Rectal smooth muscle tissue (tissue), 1 donor: ENCODE results near the gene ZNF516.

Experiments used
- H3K27ac ChIP-seq: one replicate; pipeline ENCODE4 v1.7.0; 2013; ENCODE audit warnings: low read depth, low read length, inconsistent platforms
- H3K27me3 ChIP-seq: one replicate; pipeline ENCODE4 v1.7.0; 2013; ENCODE audit warnings: low read length; ENCODE audit not compliant: control insufficient read depth, insufficient read depth
- H3K36me3 ChIP-seq: one replicate; pipeline ENCODE4 v1.7.0; 2013; ENCODE audit warnings: low read length; ENCODE audit not compliant: control insufficient read depth, insufficient read depth
- H3K4me1 ChIP-seq: one replicate; pipeline ENCODE4 v1.7.0; 2013; ENCODE audit warnings: low read length; ENCODE audit not compliant: control insufficient read depth, insufficient read depth
- H3K4me3 ChIP-seq: one replicate; pipeline ENCODE4 v1.7.0; 2013; ENCODE audit warnings: low read length
- H3K9ac ChIP-seq: one replicate; pipeline ENCODE4 v1.7.0; 2013; ENCODE audit warnings: low read length

Gene ZNF516

DNA sequence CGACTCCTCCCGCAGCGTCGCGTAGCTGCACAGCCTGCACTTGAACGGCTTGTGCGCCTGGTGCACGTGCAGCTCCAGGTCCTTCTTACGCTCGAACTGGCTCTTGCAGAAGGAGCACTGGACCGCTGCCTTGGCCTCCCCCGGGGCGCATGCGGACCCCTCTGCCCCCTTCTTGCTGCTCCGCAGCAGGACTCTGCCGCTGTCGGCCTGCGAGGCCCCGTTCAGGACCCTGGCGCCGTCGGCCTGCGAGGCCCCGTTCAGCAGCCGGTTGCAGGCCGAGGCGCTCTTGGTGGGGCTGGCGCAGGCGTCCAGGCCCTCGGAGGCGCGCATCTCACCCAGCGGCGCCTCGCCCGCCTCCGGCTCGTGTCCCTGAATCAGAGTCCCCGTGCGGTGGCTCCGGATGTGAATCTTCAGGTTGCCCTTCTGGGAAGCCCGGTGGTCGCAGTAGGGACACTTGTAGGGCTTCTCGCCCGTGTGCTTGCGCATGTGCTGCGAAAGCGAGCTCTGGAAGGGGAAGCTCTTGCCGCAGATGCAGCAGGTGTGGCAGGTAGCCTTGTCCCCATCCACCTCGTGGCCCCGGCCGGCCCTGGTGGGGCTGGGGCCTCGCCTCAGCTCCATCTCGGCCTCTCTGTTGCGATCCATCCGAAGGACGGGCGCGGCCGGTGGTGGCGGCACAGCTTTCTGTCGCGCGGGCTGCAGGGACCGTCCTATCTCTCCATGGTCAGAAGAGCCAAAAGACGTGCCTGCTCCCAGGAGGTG is 52.5 kb downstream of the ZNF516 start:
- H3K4me3 ChIP-seq, result no peak overlapping the region
- H3K9ac ChIP-seq, result no peak overlapping the region
- no peaks in the 10 kb centered on the region for H3K27me3 ChIP-seq
- peaks cover 19% of the 10 kb centered on the region for H3K4me1 ChIP-seq
- no peak overlapping the region for H3K27ac ChIP-seq
- peaks cover 4% of the 10 kb centered on the region for H3K36me3 ChIP-seq

DNA sequence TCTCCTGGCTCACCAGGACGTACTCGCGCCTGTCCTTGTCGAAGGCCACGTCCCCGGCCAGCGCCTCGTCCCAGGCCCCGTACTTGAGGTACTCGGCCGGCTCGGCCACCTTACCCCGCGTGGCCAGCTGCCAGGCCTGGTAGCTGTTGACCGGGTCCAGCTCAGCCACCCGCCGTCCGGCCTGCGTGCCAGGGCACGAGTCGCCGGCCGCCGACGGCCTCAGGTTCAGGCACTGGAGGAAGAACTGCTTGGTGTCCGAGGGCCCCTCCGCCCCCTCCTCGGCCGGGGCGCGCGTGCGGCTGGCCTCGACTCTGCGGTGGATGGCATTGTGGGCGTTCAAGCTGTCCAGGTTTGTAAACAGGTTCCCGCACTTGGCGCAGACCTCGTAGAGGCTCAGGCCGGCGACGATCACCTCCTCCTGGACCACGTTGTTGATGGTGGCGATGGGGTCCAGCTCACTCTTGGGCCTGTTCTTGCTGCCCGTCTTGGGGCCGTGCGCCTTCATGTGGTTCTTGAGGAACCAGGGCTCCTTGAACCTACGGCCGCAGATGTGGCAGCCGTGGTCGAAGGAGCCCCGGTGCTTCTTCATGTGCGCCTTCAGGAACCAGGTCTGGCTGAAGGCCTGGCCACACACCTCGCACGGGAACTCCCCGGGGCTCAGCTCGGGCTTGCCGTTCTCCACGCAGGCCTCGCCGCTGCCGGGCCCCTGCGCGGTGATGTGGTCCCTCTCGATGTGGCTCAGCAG is 53.2 kb downstream of the ZNF516 start:
- H3K27ac ChIP-seq, result no peak overlapping the region
- H3K36me3 ChIP-seq, result peaks cover 4% of the 10 kb centered on the region
- H3K4me3 ChIP-seq, result no peak overlapping the region
- H3K9ac ChIP-seq, result no peak overlapping the region
- no peaks in the 10 kb centered on the region for H3K27me3 ChIP-seq
- H3K4me1 ChIP-seq, result peaks cover 24% of the 10 kb centered on the region

DNA sequence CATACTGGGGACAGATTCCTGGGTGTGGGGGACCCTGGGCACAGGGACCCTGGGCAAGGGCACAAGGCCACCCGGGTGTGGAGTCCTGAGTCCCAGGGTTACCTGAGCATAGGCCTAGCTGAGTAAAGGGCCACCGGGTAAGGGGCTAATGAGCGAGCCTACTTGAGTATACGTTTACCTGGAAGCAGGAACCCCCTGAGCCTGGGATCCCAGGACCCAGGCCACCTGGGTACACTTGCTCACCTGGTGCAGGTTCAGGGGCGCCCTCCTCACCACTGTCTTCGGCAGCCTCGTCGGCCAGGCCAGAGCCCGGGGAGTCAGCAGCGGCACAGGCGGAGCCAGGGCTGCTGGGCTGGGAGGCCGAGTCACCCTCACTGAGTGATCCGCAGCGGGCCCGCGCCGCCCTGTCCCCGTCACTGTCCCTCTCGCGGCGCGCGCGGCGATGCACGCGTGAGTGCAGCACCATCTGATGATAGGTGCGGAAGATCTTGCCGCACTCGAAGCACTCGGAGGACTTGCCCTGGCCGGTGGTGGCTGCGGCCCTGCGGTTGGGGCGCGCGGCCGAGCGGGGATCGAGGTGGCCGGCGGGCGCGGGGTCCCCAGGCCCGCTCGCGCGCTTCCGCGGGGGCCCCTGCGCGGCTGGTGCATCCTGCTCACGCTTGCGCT is 53.9 kb downstream of the ZNF516 start:
- Histone ChIP-seq H3K9ac (no peak overlapping the region), H3K36me3 (peaks cover 4% of the 10 kb centered on the region), H3K27me3 (no peaks in the 10 kb centered on the region), H3K4me3 (no peak overlapping the region), H3K27ac (no peak overlapping the region), H3K4me1 (peaks cover 28% of the 10 kb centered on the region)

- Histone ChIP-seq H3K27ac (no peak overlapping the region), H3K4me1 (peaks cover 10% of the 10 kb centered on the region), H3K9ac (no peak overlapping the region), H3K36me3 (peaks cover 6% of the 10 kb centered on the region), H3K4me3 (no peak overlapping the region), H3K27me3 (no peaks in the 10 kb centered on the region)
Measured at GRCh38 chr18:76437910-76438309, 57.1 kb downstream of the ZNF516 start.

GRCh38 chr18:76437011-76437410 is 58.0 kb downstream of the ZNF516 start:
- H3K9ac ChIP-seq, result no peak overlapping the region
- H3K4me3 ChIP-seq, result no peak overlapping the region
- no peaks in the 10 kb centered on the region for H3K27me3 ChIP-seq
- H3K4me1 ChIP-seq, result peaks cover 10% of the 10 kb centered on the region
- peaks cover 5% of the 10 kb centered on the region for H3K36me3 ChIP-seq
- H3K27ac ChIP-seq, result peak overlapping the region; percentile 60

GRCh38 chr18:76436342-76436741 is 58.7 kb downstream of the ZNF516 start:
- Histone ChIP-seq H3K27ac (no peak overlapping the region), H3K4me1 (peaks cover 10% of the 10 kb centered on the region), H3K4me3 (no peak overlapping the region), H3K9ac (no peak overlapping the region), H3K27me3 (no peaks in the 10 kb centered on the region), H3K36me3 (peaks cover 2% of the 10 kb centered on the region)

GRCh38 chr18:76435316-76435989 is 59.6 kb downstream of the ZNF516 start:
- no peaks in the 10 kb centered on the region for H3K27me3 ChIP-seq
- H3K36me3 ChIP-seq, result peaks cover 2% of the 10 kb centered on the region
- H3K4me1 ChIP-seq, result peaks cover 10% of the 10 kb centered on the region
- no peak overlapping the region for H3K9ac ChIP-seq
- H3K27ac ChIP-seq, result no peak overlapping the region
- H3K4me3 ChIP-seq, result no peak overlapping the region

DNA sequence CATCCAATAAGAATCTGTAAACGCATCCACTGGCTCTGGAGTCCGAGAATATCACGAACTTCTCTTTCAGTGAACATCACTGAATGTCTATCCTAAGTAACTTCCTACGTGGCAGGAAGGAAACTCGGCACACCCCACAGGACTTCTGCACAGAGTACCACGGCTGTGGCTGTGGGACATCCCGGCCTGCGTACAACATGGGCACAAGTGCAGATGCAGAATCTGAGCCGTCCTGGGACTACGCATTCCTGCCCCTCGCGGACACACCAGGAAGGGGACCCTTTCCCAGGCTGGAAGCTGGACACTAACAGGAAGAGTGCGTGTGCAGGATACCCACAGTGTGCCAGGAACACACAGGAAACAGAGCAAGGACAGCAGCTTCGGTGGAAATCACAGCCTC is 60.6 kb downstream of the ZNF516 start:
- Histone ChIP-seq H3K36me3 (peaks cover 2% of the 10 kb centered on the region), H3K9ac (no peak overlapping the region), H3K4me1 (peaks cover 10% of the 10 kb centered on the region), H3K27me3 (no peaks in the 10 kb centered on the region), H3K27ac (no peak overlapping the region), H3K4me3 (no peak overlapping the region)

- no peak overlapping the region for H3K4me3 ChIP-seq
- H3K4me1 ChIP-seq, result peaks cover 10% of the 10 kb centered on the region
- H3K36me3 ChIP-seq, result peaks cover 2% of the 10 kb centered on the region
- no peak overlapping the region for H3K27ac ChIP-seq
- H3K27me3 ChIP-seq, result no peaks in the 10 kb centered on the region
- H3K9ac ChIP-seq, result no peak overlapping the region
Measured at GRCh38 chr18:76433788-76434187, 61.3 kb downstream of the ZNF516 start.

GRCh38 chr18:76432970-76433767 is 61.9 kb downstream of the ZNF516 start:
- Histone ChIP-seq H3K27ac (no peak overlapping the region), H3K4me3 (no peak overlapping the region), H3K36me3 (peaks cover 2% of the 10 kb centered on the region), H3K4me1 (peaks cover 13% of the 10 kb centered on the region), H3K9ac (no peak overlapping the region), H3K27me3 (no peaks in the 10 kb centered on the region)

DNA sequence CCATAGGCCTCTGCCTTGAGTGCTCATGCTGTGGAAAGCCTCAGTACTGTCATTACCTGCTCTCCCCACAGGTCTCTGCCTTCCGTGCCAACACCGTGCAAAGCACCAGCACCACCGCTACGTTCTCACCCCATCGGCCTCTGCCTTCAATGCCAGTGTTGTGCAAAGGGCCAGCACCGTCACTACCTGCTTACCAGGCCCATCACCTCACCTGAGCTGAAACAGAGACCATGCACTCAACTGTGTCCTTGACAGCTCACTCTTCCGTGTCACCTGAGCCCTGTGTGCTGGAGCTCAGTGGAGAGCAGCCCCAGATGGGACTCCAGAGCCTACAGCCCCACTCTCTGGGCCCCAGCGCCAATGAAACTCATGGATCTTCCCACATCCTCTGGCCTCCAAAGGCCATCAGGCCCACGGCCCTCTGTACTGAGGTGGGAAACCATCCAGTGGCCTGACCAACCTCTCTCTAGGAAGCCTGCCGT is 62.7 kb downstream of the ZNF516 start:
- no peak overlapping the region for H3K27ac ChIP-seq
- H3K4me3 ChIP-seq, result no peak overlapping the region
- no peaks in the 10 kb centered on the region for H3K27me3 ChIP-seq
- peaks cover 2% of the 10 kb centered on the region for H3K36me3 ChIP-seq
- H3K4me1 ChIP-seq, result peaks cover 12% of the 10 kb centered on the region
- no peak overlapping the region for H3K9ac ChIP-seq
